ENCODE data around the gene COL6A1.
"Not testable (repeated sequence)": the region's sequence is repeated elsewhere in the genome, so short reads cannot be mapped to it uniquely, and the experiment has no call there.

The COL6A1 gene

GRCh38 chr21:46005894-46006546, 24.4 kb downstream of the COL6A1 start:
- H3K27me3 ChIP-seq (replicated peaks in 2 of 5; ENCODE audit: control insufficient read depth in 4 of 5, insufficient read depth in 5 of 5, low read length in 4 of 5); CTCF ChIA-PET; H3K36me3 ChIP-seq (ENCODE audit: control insufficient read depth in 4 of 4, insufficient read depth in 4 of 4, low read length in 3 of 4); POLR2A ChIA-PET; H3K27ac ChIP-seq (ENCODE audit: insufficient read depth in 1 of 2, low read depth in 1 of 2, low read length in 2 of 2, poor library complexity in 1 of 2, severe bottlenecking in 2 of 2); DNase-seq; H3K4me1 ChIP-seq (ENCODE audit: control extremely low read depth in 1 of 4, control insufficient read depth in 4 of 4, insufficient read depth in 4 of 4, low read length in 3 of 4); H3K4me3 ChIP-seq (ENCODE audit: control insufficient read depth in 1 of 7, extremely low read depth in 1 of 7, insufficient read depth in 4 of 7, low read depth in 2 of 7, low read length in 6 of 7): not testable (repeated sequence)
- WGBS (ENCODE audit: insufficient coverage) = 95% methylated on average over 29 of the region's 64 CpGs
- H3K9me3 ChIP-seq (ENCODE audit: control extremely low read depth in 1 of 5, control insufficient read depth in 4 of 5, insufficient read depth in 2 of 5, low read depth in 1 of 5, low read length in 4 of 5) = peaks cover 0 to 15% (median 5%) of the 10 kb centered on the region in 5 experiments

DNA sequence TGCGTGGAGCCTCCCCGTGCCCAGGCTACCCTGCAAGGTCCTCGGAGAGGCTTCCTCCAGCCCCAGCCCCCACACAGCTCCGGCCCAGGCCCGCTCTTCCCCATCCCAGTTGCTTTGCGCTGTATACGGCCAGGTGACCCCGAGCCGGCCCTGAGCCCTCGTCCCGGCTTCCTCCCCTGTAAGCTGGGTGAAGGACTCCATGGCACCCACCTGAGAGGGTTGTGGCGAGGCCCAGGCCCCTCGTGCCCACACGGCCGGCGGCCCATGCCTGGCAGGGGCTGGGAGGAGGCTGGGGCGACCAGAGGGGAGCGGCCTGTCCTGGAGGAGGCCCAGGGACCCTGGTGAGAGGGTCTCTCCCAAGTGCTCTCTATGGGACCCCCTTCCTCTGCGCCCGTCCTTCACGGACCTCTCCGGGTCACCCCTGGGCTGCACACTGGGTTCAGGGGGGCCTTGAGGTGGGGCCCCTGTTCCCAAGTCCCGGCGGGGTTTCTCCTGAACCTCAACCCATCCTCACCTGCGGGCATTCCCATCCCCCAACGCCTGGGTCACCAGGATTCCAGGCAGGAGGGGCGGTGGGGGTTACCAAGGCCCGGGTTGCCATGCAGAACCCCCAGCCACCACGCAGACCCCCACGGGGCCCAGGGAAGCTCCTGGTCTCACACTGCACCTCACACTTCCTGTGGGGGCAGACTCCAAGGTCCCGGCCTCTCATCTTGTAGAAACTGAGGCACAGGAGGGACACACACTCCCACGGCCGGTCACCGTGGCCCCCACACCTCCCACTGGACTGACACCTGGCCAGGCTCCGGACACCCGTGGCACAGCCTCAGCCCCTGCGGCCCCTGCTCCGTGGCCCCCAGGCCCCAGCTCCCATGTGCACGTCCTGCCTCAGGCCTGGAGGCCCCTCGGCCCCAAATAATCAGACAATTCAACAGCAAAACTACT, 25.2 kb downstream of the COL6A1 start:
- CTCF ChIA-PET = no interaction called here
- POLR2A ChIA-PET = no interaction called here
- H3K27me3 ChIP-seq (replicated peaks in 2 of 5; ENCODE audit: control insufficient read depth in 4 of 5, insufficient read depth in 5 of 5, low read length in 4 of 5) = no peaks in the 10 kb centered on the region
- DNase-seq = no peak
- H3K36me3 ChIP-seq (ENCODE audit: control insufficient read depth in 4 of 4, insufficient read depth in 4 of 4, low read length in 3 of 4) = no peaks in the 10 kb centered on the region
- H3K4me1 ChIP-seq (ENCODE audit: control extremely low read depth in 1 of 4, control insufficient read depth in 4 of 4, insufficient read depth in 4 of 4, low read length in 3 of 4) = no peaks in the 10 kb centered on the region
- no peak overlapping the region for H3K27ac ChIP-seq (ENCODE audit: insufficient read depth in 1 of 2, low read depth in 1 of 2, low read length in 2 of 2, poor library complexity in 1 of 2, severe bottlenecking in 2 of 2)
- peaks cover 0 to 15% (median 5%) of the 10 kb centered on the region in 5 experiments for H3K9me3 ChIP-seq (ENCODE audit: control extremely low read depth in 1 of 5, control insufficient read depth in 4 of 5, insufficient read depth in 2 of 5, low read depth in 1 of 5, low read length in 4 of 5)
- 94% methylated on average over 38 of the region's 40 CpGs for WGBS (ENCODE audit: insufficient coverage)
- H3K4me3 ChIP-seq (ENCODE audit: control insufficient read depth in 1 of 7, extremely low read depth in 1 of 7, insufficient read depth in 4 of 7, low read depth in 2 of 7, low read length in 6 of 7) = no peak overlapping the region

DNA sequence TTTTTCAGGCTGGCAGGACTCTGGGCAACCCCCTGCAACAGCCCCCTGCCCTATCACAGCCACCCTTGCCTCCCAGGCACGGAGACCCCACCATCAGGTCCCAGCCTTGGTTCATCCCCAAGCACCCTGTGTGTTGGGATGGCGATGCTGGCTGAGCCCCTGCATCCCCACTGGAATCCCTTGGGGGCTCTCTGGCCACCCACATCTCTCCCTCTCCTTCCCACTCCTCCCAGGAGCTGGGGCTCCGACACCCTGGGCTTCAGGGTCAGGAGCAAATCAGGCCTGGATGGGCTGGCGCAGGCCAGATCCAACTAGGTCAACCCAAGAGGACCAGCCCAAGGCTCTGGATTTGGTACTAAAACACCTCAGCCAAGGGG, 25.9 kb downstream of the COL6A1 start:
- no peak overlapping the region for H3K4me3 ChIP-seq (ENCODE audit: control insufficient read depth in 1 of 7, extremely low read depth in 1 of 7, insufficient read depth in 4 of 7, low read depth in 2 of 7, low read length in 6 of 7)
- CTCF ChIA-PET = no interaction called here
- H3K27ac ChIP-seq (ENCODE audit: insufficient read depth in 1 of 2, low read depth in 1 of 2, low read length in 2 of 2, poor library complexity in 1 of 2, severe bottlenecking in 2 of 2) = no peak overlapping the region
- DNase-seq = no peak
- peaks cover 0 to 15% (median 5%) of the 10 kb centered on the region in 5 experiments for H3K9me3 ChIP-seq (ENCODE audit: control extremely low read depth in 1 of 5, control insufficient read depth in 4 of 5, insufficient read depth in 2 of 5, low read depth in 1 of 5, low read length in 4 of 5)
- no peaks in the 10 kb centered on the region for H3K36me3 ChIP-seq (ENCODE audit: control insufficient read depth in 4 of 4, insufficient read depth in 4 of 4, low read length in 3 of 4)
- POLR2A ChIA-PET = no interaction called here
- WGBS (ENCODE audit: insufficient coverage) = 67% methylated on average over 3 of the region's 4 CpGs
- no peaks in the 10 kb centered on the region for H3K4me1 ChIP-seq (ENCODE audit: control extremely low read depth in 1 of 4, control insufficient read depth in 4 of 4, insufficient read depth in 4 of 4, low read length in 3 of 4)
- no peaks in the 10 kb centered on the region for H3K27me3 ChIP-seq (replicated peaks in 2 of 5; ENCODE audit: control insufficient read depth in 4 of 5, insufficient read depth in 5 of 5, low read length in 4 of 5)

- WGBS (ENCODE audit: insufficient coverage) = 89% methylated on average over 16 of the region's 16 CpGs
Measured at GRCh38 chr21:46008893-46009621, 27.5 kb downstream of the COL6A1 start.

GRCh38 chr21:46009951-46010705, 28.6 kb downstream of the COL6A1 start:
- Histone ChIP-seq H3K9me3 (ENCODE audit: control extremely low read depth in 1 of 5, control insufficient read depth in 4 of 5, insufficient read depth in 2 of 5, low read depth in 1 of 5, low read length in 4 of 5) (peaks cover 0 to 15% (median 5%) of the 10 kb centered on the region in 5 experiments), H3K27me3 (replicated peaks in 2 of 5; ENCODE audit: control insufficient read depth in 4 of 5, insufficient read depth in 5 of 5, low read length in 4 of 5) (peaks cover 0 to 5% (median 2%) of the 10 kb centered on the region in 5 experiments), H3K4me1 (ENCODE audit: control extremely low read depth in 1 of 4, control insufficient read depth in 4 of 4, insufficient read depth in 4 of 4, low read length in 3 of 4) (no peaks in the 10 kb centered on the region), H3K36me3 (ENCODE audit: control insufficient read depth in 4 of 4, insufficient read depth in 4 of 4, low read length in 3 of 4) (no peaks in the 10 kb centered on the region), H3K4me3 (ENCODE audit: control insufficient read depth in 1 of 7, extremely low read depth in 1 of 7, insufficient read depth in 4 of 7, low read depth in 2 of 7, low read length in 6 of 7) (no peak overlapping the region), H3K27ac (ENCODE audit: insufficient read depth in 1 of 2, low read depth in 1 of 2, low read length in 2 of 2, poor library complexity in 1 of 2, severe bottlenecking in 2 of 2) (no peak overlapping the region)
- DNase-seq = no peak
- POLR2A ChIA-PET = no interaction called here
- whole genome bisulfite sequencing (ENCODE audit: insufficient coverage) = 96% methylated on average over 28 of the region's 34 CpGs
- CTCF ChIA-PET = interaction anchor here (3.3 kb wide), 1 partner anchor 12 kb away, joined by 9 read pairs; no protein-coding TSS in a partner anchor

More at GRCh38 chr21:46008893-46009621, 27.5 kb downstream of the COL6A1 start:
- CTCF ChIA-PET = interaction anchor here (3.3 kb wide), 1 partner anchor 13 kb away, joined by 9 read pairs; no protein-coding TSS in a partner anchor
- DNase-seq = no peak
- H3K9me3 ChIP-seq (ENCODE audit: control extremely low read depth in 1 of 5, control insufficient read depth in 4 of 5, insufficient read depth in 2 of 5, low read depth in 1 of 5, low read length in 4 of 5) = peaks cover 0 to 15% (median 5%) of the 10 kb centered on the region in 5 experiments
- no peaks in the 10 kb centered on the region for H3K4me1 ChIP-seq (ENCODE audit: control extremely low read depth in 1 of 4, control insufficient read depth in 4 of 4, insufficient read depth in 4 of 4, low read length in 3 of 4)
- no peaks in the 10 kb centered on the region for H3K36me3 ChIP-seq (ENCODE audit: control insufficient read depth in 4 of 4, insufficient read depth in 4 of 4, low read length in 3 of 4)
- no peak overlapping the region for H3K27ac ChIP-seq (ENCODE audit: insufficient read depth in 1 of 2, low read depth in 1 of 2, low read length in 2 of 2, poor library complexity in 1 of 2, severe bottlenecking in 2 of 2)
- no peak overlapping the region for H3K4me3 ChIP-seq (ENCODE audit: control insufficient read depth in 1 of 7, extremely low read depth in 1 of 7, insufficient read depth in 4 of 7, low read depth in 2 of 7, low read length in 6 of 7)
- H3K27me3 ChIP-seq (replicated peaks in 2 of 5; ENCODE audit: control insufficient read depth in 4 of 5, insufficient read depth in 5 of 5, low read length in 4 of 5) = peaks cover 0 to 3% (median 2%) of the 10 kb centered on the region in 5 experiments
- POLR2A ChIA-PET = no interaction called here

DNA sequence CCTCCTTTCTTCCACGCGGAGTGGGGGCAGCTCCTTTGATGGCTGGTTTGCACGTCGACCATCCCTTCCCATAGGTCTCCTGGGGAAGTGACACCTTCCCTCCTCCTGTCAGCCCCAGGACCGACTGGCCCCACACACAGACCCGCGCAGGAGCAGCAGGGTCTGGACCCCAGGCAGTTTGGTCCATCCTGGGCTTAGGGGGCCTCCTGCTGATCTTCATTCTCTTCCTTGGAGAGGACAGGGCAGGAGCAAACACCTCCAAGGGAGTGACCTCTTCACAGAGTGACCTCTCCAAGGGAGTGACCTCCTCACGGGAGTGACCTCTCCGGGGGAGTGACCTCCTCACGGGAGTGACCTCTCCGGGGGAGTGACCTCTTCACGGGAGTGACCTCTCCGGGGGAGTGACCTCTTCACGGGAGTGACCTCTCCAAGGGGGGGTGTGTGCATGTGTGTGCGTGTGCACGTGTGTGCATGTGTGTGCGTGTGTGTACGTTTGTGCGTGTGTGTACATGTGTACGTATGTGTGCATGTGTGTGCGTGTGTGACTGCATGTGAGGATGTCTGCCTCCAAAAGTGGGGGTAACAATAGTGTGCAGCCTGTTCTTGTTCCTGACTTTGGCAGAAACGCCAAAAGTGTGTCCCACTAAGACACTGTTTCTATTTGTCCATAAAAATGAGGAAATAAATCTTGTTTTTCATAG, 29.8 kb downstream of the COL6A1 start:
- Histone ChIP-seq H3K27me3 (replicated peaks in 2 of 5; ENCODE audit: control insufficient read depth in 4 of 5, insufficient read depth in 5 of 5, low read length in 4 of 5) (peaks cover 0 to 5% (median 2%) of the 10 kb centered on the region in 5 experiments), H3K4me1 (ENCODE audit: control extremely low read depth in 1 of 4, control insufficient read depth in 4 of 4, insufficient read depth in 4 of 4, low read length in 3 of 4) (no peaks in the 10 kb centered on the region), H3K4me3 (ENCODE audit: control insufficient read depth in 1 of 7, extremely low read depth in 1 of 7, insufficient read depth in 4 of 7, low read depth in 2 of 7, low read length in 6 of 7) (no peak overlapping the region), H3K36me3 (ENCODE audit: control insufficient read depth in 4 of 4, insufficient read depth in 4 of 4, low read length in 3 of 4) (no peaks in the 10 kb centered on the region), H3K27ac (ENCODE audit: insufficient read depth in 1 of 2, low read depth in 1 of 2, low read length in 2 of 2, poor library complexity in 1 of 2, severe bottlenecking in 2 of 2) (no peak overlapping the region), H3K9me3 (ENCODE audit: control extremely low read depth in 1 of 5, control insufficient read depth in 4 of 5, insufficient read depth in 2 of 5, low read depth in 1 of 5, low read length in 4 of 5) (peaks cover 2 to 15% (median 5%) of the 10 kb centered on the region in 5 experiments)
- ChIA-PET CTCF (no interaction called here), POLR2A (no interaction called here)
- no peak for DNase-seq
- 87% methylated on average over 20 of the region's 22 CpGs for WGBS (ENCODE audit: insufficient coverage)
